ENCODE measurements around the gene VILL. TPM values are rescaled to one million over a fixed set of nuclear protein-coding genes. Genes with fewer than 3 reads are reported as not detected.

The VILL gene
- total RNA-seq, 1 experiment from 2014 or later, result 1.2 TPM

- Histone ChIP-seq H3K4me2 (ENCODE audit: low read length) (peak overlapping the region; percentile 74), H3K36me3 (ENCODE audit: control insufficient read depth in 1 of 2, insufficient read depth in 2 of 2, low read length in 2 of 2) (no peaks in the 10 kb centered on the region), H3K9me2 (ENCODE audit: insufficient read depth) (no peaks in the 10 kb centered on the region), H3K4me3 (replicated peaks in 1 of 2; ENCODE audit: low read depth in 1 of 2, low read length in 2 of 2) (peak overlapping the region in 1 of 2 experiments; percentile 28; a peak in 1 of 4 replicates), H3K27me3 (ENCODE audit: insufficient read depth, low read length) (no peaks in the 10 kb centered on the region), H3K79me2 (ENCODE audit: insufficient read depth, low read length) (no peaks in the 10 kb centered on the region), H3K27ac (ENCODE audit: low read depth, low read length) (peak overlapping the region; percentile 71), H3K4me1 (ENCODE audit: control insufficient read depth in 1 of 2, insufficient read depth in 2 of 2, low read length in 2 of 2) (peaks cover 56% of the 10 kb centered on the region in 2 experiments), H4K20me1 (ENCODE audit: insufficient read depth) (no peaks in the 10 kb centered on the region), H3K9ac (ENCODE audit: low read length) (peak overlapping the region; percentile 40), H3K9me3 (ENCODE audit: control insufficient read depth in 1 of 2, insufficient read depth in 1 of 2, low read depth in 1 of 2, low read length in 2 of 2) (no peaks in the 10 kb centered on the region), H2AFZ (ENCODE audit: low read depth, low read length, poor library complexity, severe bottlenecking) (no peak overlapping the region)
- TF ChIP-seq POLR2AphosphoS5 (IDR thresholded peaks at IDR 0.05; ENCODE audit: low read depth, low read length) (no peak), YY1 (IDR thresholded peaks at IDR 0.05; ENCODE audit: extremely low read depth, insufficient replicate concordance, low read depth, low read length) (no peak), REST (IDR thresholded peaks at IDR 0.05; ENCODE audit: low read depth) (no peak), ELF1 (IDR thresholded peaks at IDR 0.05; ENCODE audit: borderline replicate concordance, low read depth) (no peak), SRF (IDR thresholded peaks at IDR 0.05; ENCODE audit: low read depth) (no peak), EGR1 (IDR thresholded peaks at IDR 0.05; ENCODE audit: low read depth) (no peak), EZH2 (IDR thresholded peaks at IDR 0.05) (no peak), SP1 (IDR thresholded peaks at IDR 0.05; ENCODE audit: low read depth) (no peak), CEBPB (IDR thresholded peaks at IDR 0.05; ENCODE audit: low read depth) (no peak), CTCF (IDR thresholded peaks at IDR 0.05 in 2 of 3, conservative IDR thresholded peaks at IDR 0.05 in 1 of 3; ENCODE audit: borderline replicate concordance in 1 of 3, insufficient read depth in 1 of 3, low read depth in 2 of 3, low read length in 2 of 3) (no peak), ZNF274 (IDR thresholded peaks at IDR 0.05; ENCODE audit: low read depth, low read length) (no peak)
- ChIA-PET RAD21 (ENCODE audit: low non-redundant PET in 1 of 2, low total read pairs in 2 of 2, uncharacterized antibody in 2 of 2, unreplicated experiment in 2 of 2) (no interaction called here), CTCF (no interaction called here), POLR2A (no interaction called here)
- BruUV-seq (replicated peaks), result no TSS peak
- intact Hi-C loops (cut with micrococcal nuclease), result no loop called here
- ATAC-seq, result no peak; the same call in 1 of the 2 replicates
- DNase-seq (ENCODE audit: low read depth, low spot score), result no peak
Measured at GRCh38 chr3:37946531-37946889, 44.1 kb upstream of the VILL start.
